GM18511 (cell line): ENCODE measurements around the gene ZNF232.
"Not testable (repeated sequence)": the region's sequence is repeated elsewhere in the genome, so short reads cannot be mapped to it uniquely, and the experiment has no call there.

Experiments
- ATAC-seq: cut with Tn5 transposase; IDR thresholded peaks from one replicate; pipeline ENCODE4 v1.9.1; 2021; ENCODE audit warnings: mild to moderate bottlenecking, moderate library complexity; ENCODE audit not compliant: unreplicated experiment

The ZNF232 gene

DNA sequence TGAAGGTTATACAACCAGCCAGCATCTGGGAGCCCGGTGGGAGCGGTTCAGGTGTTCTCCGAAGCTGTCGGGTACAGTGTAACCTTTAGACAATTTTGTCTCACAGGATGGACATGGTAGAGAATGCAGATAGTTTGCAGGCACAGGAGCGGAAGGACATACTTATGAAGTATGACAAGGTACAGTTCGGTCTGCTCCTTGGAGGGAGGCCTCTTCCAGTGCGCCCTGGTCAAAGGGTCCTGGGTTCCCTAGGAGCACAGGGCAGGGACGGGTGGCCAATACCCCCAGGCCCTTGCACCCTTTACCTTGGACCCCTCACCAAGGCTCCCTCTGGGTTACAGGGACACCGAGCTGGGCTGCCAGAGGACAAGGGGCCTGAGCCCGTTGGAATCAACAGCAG is 18.6 kb upstream of the ZNF232 start:
- ATAC-seq = not testable (repeated sequence)

DNA sequence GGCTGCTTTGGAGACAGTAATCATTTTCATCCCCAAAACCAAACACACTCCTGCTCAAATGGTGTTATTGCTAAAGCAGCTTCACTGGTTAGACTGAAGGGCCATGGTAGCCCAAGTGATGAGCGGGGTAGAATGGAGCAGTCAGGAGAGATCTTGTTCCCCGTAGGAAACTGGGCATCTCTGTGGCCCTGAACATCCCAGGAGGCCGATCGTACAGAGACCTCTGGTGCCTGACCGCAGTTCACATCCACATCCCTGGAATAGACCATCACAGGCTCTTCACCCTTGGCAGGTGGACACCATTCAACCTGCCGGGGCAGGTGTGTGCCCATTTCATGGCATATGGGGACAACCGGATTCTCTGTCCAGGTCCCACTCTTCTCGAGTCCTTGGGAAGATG is 18.1 kb upstream of the ZNF232 start:
- not testable (repeated sequence) for ATAC-seq

DNA sequence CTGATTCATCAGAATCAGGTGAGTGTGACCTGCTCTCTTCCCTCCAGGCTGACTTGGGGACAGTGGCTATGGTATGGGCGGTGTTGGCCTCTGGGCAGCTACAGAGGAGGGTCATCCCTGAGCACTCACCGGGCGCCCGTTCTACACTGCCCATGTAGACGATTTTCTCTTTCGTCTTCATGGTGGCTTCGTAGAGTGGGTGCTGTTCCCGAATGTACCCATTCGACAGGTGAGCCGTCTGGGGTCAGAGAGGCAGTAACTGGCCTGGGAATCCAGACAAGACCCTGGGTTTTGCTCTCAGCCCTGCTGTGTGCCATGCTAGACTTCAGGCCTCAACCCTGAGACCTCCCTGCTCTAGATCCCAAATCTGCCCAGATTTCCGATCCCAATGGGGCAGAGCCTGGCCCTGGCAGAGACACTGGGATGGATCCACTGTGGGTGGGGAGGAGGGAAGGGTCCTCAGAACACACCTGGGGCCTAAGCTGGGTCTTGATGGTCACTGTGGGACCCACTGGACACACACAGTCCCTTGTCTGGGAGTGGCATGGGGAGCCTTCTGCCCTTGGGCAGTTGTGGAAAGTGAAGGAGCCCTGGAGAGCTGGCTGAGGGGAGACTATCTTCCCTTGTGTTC is 17.3 kb upstream of the ZNF232 start:
- no peak for ATAC-seq

DNA sequence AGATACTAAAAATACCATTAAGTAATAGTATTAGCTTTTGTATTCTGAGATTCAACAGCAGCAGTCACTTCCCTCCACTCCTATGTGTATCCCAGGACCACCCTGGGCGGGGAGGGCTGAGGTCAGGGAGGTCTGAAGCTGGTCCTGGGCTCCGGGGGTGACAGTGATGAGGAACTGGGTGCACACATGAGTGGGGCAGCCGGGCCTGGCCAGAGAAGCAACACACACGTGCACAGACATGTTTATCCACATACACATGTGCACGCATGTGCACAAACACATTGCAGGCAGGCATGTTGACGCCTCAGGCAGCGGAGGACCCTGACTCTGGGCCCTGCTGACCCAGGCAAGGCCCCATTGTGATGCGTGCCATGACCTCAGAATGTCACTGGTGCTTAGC is 16.7 kb upstream of the ZNF232 start:
- ATAC-seq = not testable (repeated sequence)

DNA sequence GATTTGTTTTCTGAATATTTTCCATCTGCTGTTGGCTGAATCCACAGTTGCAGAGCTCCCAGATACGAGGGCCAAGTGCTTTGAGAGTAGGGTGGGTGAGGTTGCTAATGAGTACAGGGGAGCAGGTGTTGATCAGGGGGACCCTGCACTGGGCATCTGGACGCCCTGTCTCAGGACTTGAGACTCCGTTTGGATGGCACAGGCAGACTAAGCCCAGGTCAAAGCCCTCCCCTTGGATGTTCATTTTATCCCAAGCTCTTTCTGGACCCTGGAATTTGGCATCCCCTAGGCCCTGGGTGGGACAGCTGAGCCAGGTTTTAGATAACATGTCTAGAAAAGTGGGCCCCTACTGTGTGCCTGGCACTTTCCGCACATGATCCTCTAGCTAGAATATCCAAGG is 16.2 kb upstream of the ZNF232 start:
- no peak for ATAC-seq

GRCh38 chr17:5126719-5127488 is 15.2 kb upstream of the ZNF232 start:
- no peak for ATAC-seq

- ATAC-seq = not testable (repeated sequence)
These were observed 13.2 kb upstream of the ZNF232 start for GRCh38 chr17:5124896-5125295.

DNA sequence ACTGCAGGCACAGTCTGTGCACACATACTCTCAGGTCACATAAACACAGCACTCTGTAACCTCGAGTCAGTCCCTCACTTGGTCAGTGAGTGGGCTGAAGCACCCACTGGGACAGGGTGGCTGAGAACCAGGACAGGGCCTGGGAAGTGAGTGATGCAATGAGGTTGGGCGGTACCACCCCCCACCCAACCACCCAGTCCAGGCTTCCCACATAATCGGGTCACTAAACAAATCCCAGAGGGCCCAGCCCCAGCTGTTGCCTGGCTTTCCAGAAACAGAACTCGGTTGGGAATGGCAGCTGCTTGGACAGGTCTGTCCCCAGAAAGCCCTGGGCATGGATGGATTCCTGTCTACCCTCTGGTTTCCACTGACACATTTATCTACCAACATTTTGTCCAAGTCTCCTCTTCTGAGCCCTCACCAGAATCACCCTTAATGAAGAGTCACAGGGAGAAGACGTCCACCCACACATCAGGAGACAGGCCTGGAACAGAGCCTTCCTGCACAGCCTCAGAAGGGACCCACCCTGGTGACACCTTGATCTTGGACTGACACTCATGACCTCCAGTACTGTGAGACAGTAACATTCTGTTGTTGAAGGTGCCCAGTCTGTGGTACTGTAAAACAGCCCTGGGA is 12.6 kb upstream of the ZNF232 start:
- ATAC-seq = not testable (repeated sequence)

GRCh38 chr17:5123343-5124124 is 11.9 kb upstream of the ZNF232 start:
- no peak for ATAC-seq

DNA sequence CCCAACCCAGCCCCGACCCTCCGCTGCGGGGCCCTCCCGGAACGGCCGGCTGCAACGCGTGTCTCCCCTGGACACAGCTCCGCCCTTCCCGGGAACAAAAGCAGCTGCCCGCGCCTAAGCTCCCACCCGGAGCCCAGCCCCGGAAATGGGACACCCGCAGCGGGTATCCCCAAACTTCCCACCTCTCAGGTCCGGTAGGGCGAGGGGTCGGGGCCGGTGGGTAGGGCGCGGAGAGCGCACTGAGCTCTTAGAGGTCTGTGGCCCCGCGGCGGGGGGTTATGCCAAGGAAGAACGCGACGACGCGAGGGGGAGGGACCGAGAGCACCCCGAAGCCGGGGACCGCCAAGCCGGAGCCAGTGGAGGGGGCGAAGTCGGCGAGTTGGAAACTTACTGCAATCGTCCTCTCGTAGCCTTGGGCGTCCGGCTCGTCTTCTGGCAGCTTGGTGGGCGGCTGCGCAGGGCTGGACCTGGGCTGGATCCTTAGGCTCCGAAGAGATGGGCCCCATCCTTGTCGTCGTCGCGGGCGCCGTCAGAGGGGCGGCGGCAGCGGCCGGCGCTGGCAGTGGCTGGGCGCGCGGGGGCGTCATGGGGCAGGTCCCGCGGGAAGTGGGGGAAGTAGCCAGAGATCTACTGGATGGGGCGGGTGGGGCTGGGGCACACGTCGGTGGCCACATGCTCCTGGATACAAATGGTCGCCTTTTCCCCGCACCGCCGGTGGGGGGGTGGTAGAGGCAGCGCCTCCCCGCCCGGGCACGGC is 11.1 kb upstream of the ZNF232 start:
- no peak for ATAC-seq

- ATAC-seq = not testable (repeated sequence)
These were observed 10.4 kb upstream of the ZNF232 start for GRCh38 chr17:5122056-5122455.

- ATAC-seq = no peak
These were observed 9.6 kb upstream of the ZNF232 start for GRCh38 chr17:5121186-5121841.

DNA sequence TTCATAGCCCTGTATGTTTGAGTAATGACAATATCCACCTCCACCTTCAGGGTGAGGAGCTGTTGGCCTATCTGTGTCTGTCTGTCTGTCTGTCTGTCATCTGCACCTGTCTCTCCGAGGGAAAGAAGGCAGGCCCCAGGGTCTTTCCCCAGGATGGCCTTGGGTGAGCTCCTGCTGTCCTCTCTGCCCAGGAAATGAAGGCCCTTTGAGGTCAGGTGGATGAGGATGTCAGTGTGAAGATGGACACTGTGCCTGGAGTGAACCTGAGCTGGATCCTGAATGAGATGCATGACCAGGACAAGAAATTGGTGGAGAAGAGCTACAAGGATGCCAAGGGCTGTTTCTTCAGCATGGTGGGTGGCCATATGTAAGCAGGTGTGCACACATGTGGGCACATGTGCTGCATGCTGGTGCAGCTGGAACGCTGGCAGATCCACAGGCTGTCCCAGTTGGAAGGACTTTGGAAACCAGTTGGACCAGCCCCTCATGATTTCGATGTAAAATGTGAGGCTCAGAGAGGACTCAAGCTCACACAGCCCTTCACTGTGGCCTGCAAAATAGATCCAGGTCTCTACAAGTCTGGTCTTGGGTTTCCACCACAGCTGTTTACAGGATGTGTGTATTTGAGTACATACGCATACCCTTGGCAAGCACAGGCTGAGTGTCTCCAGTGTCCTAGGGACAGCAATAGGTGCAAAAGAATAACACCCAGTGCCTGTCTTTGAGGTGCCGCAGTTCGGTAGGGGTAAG is 8.9 kb upstream of the ZNF232 start:
- ATAC-seq = not testable (repeated sequence)

- no peak for ATAC-seq
These were observed 8.4 kb upstream of the ZNF232 start for GRCh38 chr17:5120036-5120435.

- no peak for ATAC-seq
These were observed 6.5 kb upstream of the ZNF232 start for GRCh38 chr17:5118219-5118618.

DNA sequence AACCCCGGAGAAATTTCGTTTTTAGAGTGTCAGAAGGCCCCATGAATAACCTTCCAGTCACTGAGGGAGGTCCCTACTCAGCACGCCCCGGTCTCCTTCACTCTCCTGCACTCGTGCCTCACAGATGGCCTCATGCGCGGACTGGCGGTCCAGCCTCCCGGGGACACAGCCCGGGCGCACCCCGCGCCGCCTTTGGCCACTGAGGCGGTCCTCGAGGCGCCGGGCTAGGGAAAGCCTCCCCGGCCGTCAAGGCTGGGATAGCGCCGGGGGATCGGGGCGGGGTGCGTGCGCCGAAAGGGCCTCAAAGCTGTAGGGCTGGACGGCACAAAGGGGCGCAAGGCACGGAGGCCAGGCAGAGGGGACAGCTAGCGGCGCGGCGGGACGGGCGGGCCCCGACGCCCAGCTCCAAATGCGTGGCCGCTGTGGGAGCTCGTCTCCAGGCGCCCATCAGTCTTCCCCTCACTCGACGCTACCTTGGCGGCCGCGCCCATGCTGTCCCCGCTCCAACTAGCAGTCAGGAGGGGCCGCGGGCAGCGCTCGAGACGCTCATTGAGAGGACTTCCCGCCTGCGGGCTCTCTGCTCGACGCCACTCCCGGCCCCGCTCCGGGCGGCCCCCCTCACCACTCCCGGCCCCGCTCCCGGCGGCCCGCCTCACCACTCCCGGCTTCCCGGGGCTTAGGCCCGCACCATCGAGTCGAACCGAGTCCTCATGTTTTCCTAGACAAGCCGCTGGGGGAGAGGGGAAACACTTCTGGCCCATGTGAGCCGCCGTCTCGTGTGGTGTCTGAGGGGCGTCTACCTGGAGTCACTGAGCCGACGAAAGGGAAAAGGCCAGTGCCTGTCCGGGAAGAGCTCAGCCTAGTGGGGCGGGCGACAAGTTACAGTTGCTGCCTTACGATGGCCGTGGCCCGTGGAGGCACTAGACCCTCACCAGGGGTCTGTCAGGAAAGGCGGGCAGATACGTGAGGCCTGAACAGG is 4.3 kb upstream of the ZNF232 start, which contains the start of gene USP6:
Gene USP6 (plus strand): TSS at position 360 of the 979 bp plus-strand sequence. CDS start 14,336 bp downstream, outside the sequence.
- ATAC-seq = no peak

DNA sequence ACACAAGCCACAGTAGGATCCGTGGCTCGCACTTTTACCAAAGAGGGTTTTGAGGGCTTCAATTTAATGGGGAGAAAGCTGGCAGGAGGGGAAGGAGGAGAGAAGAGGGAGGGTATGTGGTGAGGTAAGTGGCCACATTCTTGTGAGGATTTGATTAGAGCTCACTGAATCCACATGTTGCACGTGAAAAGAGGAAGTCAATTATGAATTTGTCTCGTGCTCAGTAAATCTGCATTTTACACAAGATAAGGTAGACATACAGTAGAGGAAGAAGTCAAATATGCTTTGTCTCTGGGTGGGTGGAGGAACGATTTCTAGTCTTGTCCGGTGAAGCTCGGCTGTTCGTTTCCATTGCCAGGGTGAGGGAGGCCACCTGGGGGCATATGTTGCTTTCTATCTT is 862 bp downstream of the ZNF232 start:
- no peak for ATAC-seq

DNA sequence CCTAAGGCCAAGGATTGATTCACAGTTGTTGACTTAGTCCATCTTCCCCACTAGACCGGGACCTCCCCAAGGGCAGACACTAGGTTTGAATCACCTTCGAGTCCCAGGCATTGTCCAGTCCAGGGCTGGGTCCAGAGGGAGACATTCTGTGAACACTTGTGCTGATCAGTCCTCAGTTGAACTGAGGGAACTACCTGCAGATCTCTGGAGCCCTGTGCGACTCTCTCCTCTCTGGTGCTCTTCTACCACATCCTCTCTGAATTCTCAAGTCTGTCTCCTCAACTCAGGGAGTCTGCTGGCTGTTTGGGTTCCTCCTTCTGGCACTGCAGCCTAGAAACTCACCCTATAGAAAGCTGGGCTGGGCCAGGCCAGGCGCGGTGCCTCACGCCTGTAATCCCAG is 10.8 kb downstream of the ZNF232 start:
- no peak for ATAC-seq
